ENCODE data around the gene DPPA3. TPM values are rescaled to one million over a fixed set of nuclear protein-coding genes. Genes with fewer than 3 reads are reported as not detected.
"Not testable (repeated sequence)": the region's sequence is repeated elsewhere in the genome, so short reads cannot be mapped to it uniquely, and the experiment has no call there.

DPPA3 gene
- total RNA-seq, 1 donor from 2014 or later, result not detected

DNA sequence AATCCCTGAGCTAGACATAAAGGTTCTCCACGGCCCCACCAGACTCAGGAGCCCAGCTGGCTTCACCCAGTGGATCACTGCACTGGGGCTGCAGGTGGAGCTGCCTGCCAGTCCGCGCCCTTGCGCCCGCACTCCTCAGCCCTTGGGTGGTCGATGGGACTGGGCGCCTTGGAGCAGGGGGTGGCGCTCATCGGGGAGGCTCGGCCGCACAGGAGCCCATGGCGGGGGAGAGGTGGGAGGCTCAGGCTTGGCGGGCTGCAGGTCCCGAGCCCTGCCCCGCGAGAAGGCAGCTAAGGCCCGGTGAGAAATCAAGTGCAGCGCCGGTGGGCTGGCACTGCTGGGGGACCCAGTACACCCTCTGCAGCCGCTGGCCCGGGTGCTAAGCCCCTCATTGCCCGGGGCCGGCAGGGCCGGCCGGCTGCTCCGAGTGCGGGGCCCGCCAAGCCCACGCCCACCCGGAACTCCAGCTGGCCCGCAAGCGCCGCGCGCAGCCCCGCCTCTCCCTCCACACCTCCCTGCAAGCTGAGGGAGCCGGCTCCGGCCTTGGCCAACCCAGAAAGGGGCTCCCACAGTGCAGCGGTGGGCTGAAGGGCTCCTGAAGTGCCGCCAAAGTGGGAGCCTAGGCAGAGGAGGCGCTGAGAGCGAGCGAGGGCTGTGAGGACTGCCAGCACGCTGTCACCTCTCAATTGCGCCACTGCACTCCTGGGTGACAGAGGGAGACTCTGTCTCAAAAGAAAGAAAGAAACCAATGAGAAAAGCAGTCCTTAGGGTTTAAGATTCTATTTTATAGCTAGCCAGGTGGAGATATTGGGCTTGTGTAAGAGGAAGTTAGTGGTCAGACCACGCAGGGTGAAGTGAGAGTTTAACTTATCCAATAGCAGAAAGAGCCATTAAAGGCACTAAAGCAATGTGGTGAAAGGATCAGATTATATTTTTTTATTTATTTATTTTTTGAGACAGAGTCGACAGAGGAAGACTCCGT lies 41.0 kb downstream of the DPPA3 start:
- H3K27me3 ChIP-seq (ENCODE audit: control insufficient read depth in 3 of 3, insufficient read depth in 3 of 3, low read length in 3 of 3); H3K27ac ChIP-seq (ENCODE audit: low read depth, low read length); H3K9me3 ChIP-seq (ENCODE audit: control insufficient read depth in 3 of 3, low read length in 3 of 3); H3K4me1 ChIP-seq (ENCODE audit: control insufficient read depth in 3 of 3, insufficient read depth in 3 of 3, low read length in 3 of 3); H3K9ac ChIP-seq (ENCODE audit: low read depth in 1 of 3, low read length in 3 of 3); H3K36me3 ChIP-seq (ENCODE audit: control insufficient read depth in 3 of 3, insufficient read depth in 3 of 3, low read length in 3 of 3); H3K4me3 ChIP-seq (ENCODE audit: low read length in 3 of 3): not testable (repeated sequence)

DNA sequence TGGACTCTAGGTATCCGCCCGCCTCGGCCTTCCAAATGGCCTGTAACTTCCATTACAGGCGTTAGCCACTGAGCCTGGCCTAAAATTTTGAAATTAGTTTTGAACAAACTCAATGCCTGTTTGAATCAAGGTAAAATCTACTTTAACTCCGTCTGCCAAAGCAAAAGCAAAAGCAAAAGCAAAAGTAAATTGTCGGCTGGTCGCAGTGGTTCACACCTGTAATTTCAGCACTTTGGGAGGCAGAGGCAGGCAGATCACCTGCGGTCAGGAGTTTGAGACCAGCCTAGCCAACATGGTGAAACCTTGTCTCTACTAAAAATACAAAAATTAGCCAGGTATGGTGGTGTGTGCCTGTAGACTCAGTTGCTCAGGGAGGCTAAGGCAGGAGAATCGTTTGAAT lies 44.4 kb downstream of the DPPA3 start:
- H3K4me3 ChIP-seq (ENCODE audit: low read length in 3 of 3); H3K27me3 ChIP-seq (ENCODE audit: control insufficient read depth in 3 of 3, insufficient read depth in 3 of 3, low read length in 3 of 3); H3K9me3 ChIP-seq (ENCODE audit: control insufficient read depth in 3 of 3, low read length in 3 of 3); H3K27ac ChIP-seq (ENCODE audit: low read depth, low read length); H3K9ac ChIP-seq (ENCODE audit: low read depth in 1 of 3, low read length in 3 of 3); H3K36me3 ChIP-seq (ENCODE audit: control insufficient read depth in 3 of 3, insufficient read depth in 3 of 3, low read length in 3 of 3); H3K4me1 ChIP-seq (ENCODE audit: control insufficient read depth in 3 of 3, insufficient read depth in 3 of 3, low read length in 3 of 3): not testable (repeated sequence)

DNA sequence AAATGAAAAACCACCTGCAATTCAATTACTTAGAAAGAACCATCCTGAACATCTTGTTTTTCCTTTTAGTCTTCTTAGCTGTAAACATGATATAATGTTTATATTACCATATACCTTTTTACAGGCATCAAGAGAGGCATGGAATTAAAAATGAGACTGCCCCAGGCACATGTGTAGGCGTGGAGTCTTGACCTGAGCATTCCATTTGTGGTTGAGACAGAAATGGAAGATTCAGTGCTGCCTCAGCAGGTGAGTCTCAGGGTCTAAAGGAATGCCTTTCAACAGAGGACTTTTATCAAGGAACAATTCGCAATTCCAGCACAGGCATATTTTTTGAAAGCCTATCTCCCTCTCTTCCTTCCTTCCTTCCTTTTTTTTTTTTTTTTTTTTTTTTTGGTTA lies 45.8 kb downstream of the DPPA3 start:
- H3K9ac ChIP-seq (ENCODE audit: low read depth in 1 of 3, low read length in 3 of 3), result no peak overlapping the region
- H3K27ac ChIP-seq (ENCODE audit: low read depth, low read length), result no peak overlapping the region
- no peaks in the 10 kb centered on the region for H3K9me3 ChIP-seq (ENCODE audit: control insufficient read depth in 3 of 3, low read length in 3 of 3)
- no peaks in the 10 kb centered on the region for H3K36me3 ChIP-seq (ENCODE audit: control insufficient read depth in 3 of 3, insufficient read depth in 3 of 3, low read length in 3 of 3)
- no peaks in the 10 kb centered on the region for H3K4me1 ChIP-seq (ENCODE audit: control insufficient read depth in 3 of 3, insufficient read depth in 3 of 3, low read length in 3 of 3)
- H3K4me3 ChIP-seq (ENCODE audit: low read length in 3 of 3), result no peak overlapping the region
- H3K27me3 ChIP-seq (ENCODE audit: control insufficient read depth in 3 of 3, insufficient read depth in 3 of 3, low read length in 3 of 3), result no peaks in the 10 kb centered on the region

DNA sequence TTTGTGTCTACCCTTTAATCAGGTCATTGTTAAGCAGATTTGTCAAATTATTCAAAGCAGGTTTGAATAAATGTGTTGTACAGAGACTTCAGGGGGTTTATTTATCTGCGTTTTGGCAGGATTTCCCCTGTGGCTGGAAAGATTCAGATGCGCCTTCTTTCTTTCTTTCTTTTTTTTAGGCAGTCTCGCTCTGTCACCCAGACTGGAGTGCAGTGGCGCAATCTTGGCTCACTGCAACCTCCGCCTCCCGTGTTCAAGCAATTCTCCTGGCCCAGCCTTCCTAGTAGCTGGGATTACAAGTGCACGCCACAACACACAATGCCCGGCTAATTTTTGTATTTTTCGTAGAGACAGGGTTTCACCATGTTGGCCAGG lies 47.5 kb downstream of the DPPA3 start:
- no peak overlapping the region for H3K9ac ChIP-seq (ENCODE audit: low read depth in 1 of 3, low read length in 3 of 3)
- no peak overlapping the region for H3K27ac ChIP-seq (ENCODE audit: low read depth, low read length)
- no peaks in the 10 kb centered on the region for H3K9me3 ChIP-seq (ENCODE audit: control insufficient read depth in 3 of 3, low read length in 3 of 3)

More for the DNA sequence above, 47.5 kb downstream of the DPPA3 start:
- no peaks in the 10 kb centered on the region for H3K36me3 ChIP-seq (ENCODE audit: control insufficient read depth in 3 of 3, insufficient read depth in 3 of 3, low read length in 3 of 3)
- H3K27me3 ChIP-seq (ENCODE audit: control insufficient read depth in 3 of 3, insufficient read depth in 3 of 3, low read length in 3 of 3), result no peaks in the 10 kb centered on the region
- no peaks in the 10 kb centered on the region for H3K4me1 ChIP-seq (ENCODE audit: control insufficient read depth in 3 of 3, insufficient read depth in 3 of 3, low read length in 3 of 3)
- H3K4me3 ChIP-seq (ENCODE audit: low read length in 3 of 3), result no peak overlapping the region

Other genes with a start within 250 kb of the DPPA3 start
- gene CD163, start 207.7 kb upstream of the DPPA3 start, total RNA-seq, result 23.0 TPM
- gene APOBEC1, start 45.5 kb upstream of the DPPA3 start, total RNA-seq, result not detected
- gene GDF3, start 15.7 kb upstream of the DPPA3 start, total RNA-seq, result 1.0 TPM
- gene CLEC4C, start 35.9 kb downstream of the DPPA3 start, total RNA-seq, result not detected
- gene NANOGNB, start 53.8 kb downstream of the DPPA3 start, total RNA-seq, result not detected
- 0.52 TPM for gene NANOG, start 78.0 kb downstream of the DPPA3 start, total RNA-seq
- 0.52 TPM for gene SLC2A14, start 161.5 kb downstream of the DPPA3 start, total RNA-seq
- 49.6 TPM for gene SLC2A3, start 224.8 kb downstream of the DPPA3 start, total RNA-seq

Data from skeletal muscle tissue (tissue), 4 donors.